Stimulated activated CD8-positive, alpha-beta memory T cell treated with anti-CD3 and anti-CD28 coated beads, Interleukin-15, amount 100 ng/mL, for 24 hours (primary cell): ENCODE results near the gene LSR.
"Not testable (repeated sequence)": the region's sequence is repeated elsewhere in the genome, so short reads cannot be mapped to it uniquely, and the experiment has no call there.

Experiments used
- DNase-seq: peaks from one replicate; pipeline ENCODE4 v3.0.0-alpha.2; 2020; ENCODE audit warnings: low read depth

LSR gene

DNA sequence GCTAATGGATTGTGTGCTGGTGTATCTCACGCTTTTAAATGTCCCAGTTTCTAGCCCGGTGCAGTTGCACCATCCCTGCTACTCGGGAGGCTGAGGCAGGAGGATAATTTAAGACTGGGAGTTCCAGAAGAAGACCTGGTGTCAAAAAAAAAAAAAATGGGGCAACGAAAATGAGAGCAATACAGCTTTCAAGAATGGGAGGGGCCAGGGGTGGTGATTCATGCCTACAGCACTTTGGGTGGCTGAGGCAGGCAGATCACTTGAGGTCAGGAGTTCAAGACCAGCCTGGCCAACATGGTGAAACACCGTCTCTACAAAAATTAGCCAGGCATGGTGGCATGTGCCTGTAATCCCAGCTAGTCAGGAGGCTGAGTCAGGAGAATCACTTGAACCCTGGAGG lies 37.3 kb downstream of the LSR start:
- not testable (repeated sequence) for DNase-seq

- no peak for DNase-seq
Measured at GRCh38 chr19:35287713-35288112, 38.9 kb downstream of the LSR start.

DNA sequence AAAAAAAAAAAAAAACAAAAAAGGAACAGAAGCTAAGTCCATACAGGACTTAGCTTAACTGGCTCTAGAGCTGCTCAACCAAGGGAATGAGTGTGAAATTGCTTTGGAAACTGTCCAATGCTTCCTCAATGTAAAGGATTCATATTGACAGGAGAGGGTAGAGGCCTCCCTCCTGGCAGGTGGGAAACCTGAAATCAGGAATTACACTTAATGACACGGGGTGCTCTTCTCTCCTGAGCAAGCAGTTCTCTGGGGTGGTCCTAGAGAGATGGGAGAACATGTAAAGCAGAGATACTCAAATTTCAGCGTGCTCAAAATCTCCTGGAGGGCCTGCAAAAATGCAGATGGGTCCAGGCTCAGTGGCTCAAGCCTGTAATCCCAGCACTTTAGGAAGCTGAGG lies 39.5 kb downstream of the LSR start:
- no peak for DNase-seq

DNA sequence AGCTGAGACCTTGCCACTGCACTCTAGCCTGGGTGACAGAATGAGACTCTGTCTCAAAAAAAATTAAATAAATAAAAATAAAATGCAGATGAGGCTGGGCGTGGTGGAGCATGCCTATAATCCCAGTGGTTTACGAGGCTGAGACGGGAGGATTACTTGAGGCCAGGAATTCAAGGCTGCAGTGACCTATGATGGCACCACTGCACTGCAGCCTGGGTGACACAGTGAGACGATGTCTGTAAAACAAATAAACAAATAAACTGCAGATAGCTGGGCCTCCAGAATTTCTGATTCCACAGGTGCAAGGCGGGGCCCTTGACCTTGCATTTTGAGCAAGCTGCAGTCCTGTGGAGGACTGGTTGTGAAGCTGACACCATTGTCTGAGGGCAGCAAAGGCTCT lies 40.1 kb downstream of the LSR start:
- DNase-seq = no peak

DNA sequence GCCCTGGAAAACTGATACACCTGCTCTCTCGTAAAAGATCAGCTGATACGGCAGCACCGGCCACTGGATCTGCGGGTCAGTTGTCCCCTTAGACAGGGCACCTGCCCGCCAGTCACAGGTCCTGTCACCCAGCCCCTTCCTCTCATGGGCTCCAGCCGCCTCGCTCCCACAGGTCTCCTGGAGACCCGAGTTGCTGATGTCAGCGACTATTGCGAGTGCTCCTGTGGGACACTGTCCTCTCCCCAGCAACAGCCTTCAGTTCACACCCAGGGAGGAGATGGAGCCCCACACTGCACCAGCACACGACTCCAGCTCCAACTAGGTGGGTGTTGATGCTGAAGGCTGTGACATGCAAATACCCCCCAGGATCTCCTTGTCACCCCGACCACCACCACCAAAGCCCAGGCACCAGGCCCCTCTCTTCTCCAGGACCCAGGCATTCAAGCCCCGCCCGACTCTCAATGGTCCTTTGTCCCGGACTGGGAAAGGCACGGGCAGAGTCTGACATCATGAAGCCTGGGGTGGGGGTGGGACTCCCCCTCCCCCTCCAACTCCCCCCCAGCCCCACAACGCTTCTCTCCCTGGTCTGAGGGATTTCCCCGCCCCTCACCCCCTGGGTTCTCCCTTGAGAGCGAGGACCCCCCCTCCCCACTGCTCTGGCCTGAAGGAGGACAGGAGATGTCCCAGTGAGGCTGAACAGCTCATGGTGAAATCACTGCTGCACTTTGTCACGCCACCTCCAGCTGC lies 41.8 kb downstream of the LSR start:
- DNase-seq = no peak

GRCh38 chr19:35291259-35291658 lies 42.5 kb downstream of the LSR start:
- no peak for DNase-seq

DNA sequence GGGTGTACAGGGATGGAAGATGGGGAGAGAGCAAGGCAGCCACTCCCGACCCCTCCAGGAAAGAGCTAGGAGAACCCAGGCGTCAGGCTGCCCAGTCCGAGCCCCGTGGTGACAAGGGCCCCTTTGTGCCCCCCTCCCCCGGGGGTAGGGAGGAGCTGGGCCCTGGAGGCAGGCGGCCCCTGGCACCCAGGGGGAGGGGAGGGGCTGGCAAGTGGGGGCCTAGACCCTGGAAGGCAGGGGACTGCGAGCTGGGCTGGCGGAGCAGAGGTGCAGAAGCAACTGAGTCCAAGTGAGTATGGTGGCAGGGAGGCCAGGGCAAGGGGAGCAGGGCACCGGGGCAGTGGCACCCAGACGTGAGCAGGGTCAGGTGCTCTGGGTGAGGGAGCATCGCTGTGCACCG lies 43.1 kb downstream of the LSR start, which contains the start of gene MAG:
Gene MAG (plus strand): TSS at position 246 of the 400 bp plus-strand sequence. CDS start 3,248 bp downstream, outside the sequence.
- no peak for DNase-seq

DNA sequence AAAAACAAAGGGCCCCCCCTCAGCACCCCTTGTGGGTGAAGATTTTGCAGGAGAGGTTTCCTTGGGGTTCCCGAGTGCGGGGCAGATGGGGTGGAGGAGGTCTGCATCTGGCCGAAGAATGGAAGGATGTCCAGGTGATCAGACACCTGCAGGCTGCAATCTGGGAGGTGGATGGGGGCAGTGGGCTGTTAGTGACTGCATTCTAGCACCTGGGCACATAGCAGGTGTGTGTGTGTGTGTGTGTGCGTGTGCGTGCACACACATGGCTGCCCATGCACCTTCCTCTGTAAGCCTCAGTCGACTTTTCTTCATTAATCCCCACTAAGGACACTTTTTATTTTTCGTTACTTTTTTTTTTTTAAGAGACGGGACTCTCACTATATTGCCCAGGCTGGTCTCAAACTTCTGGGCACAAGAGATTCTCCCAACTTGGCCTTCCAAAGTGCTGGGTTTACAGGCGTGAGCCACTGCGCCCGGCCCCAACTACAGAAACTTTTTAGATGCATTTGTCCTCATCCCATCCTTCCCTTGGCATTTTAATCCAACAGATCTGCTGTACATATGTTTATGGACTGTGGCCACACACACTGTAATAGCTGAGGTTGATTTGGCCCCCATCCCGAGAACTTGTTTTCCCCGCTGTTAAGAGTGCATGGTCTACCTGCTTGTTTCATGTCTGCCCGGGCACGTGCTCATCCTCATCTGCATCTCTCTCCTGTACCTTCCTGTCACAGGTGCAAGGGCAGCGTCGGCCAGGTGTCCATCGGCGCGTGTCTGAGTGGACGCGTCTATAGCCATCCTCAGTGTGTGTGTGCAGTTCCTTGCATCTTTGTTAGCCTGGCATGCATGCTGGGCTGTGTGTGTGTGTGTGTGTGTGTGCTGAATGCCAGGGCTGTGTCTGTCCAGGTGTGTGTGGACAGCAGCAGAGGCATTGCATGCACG lies 43.9 kb downstream of the LSR start:
- DNase-seq = no peak

GRCh38 chr19:35293363-35293739 lies 44.5 kb downstream of the LSR start:
- DNase-seq = no peak

GRCh38 chr19:35293808-35294207 lies 45.0 kb downstream of the LSR start:
- DNase-seq = no peak

- DNase-seq = no peak
Measured at GRCh38 chr19:35294328-35294727, 45.5 kb downstream of the LSR start.

- no peak for DNase-seq
Measured at GRCh38 chr19:35294859-35295791, 46.3 kb downstream of the LSR start.

- no peak for DNase-seq
Measured at GRCh38 chr19:35295792-35296462, 47.1 kb downstream of the LSR start.

- DNase-seq = no peak
Measured at GRCh38 chr19:35296644-35297514, 48.1 kb downstream of the LSR start.

DNA sequence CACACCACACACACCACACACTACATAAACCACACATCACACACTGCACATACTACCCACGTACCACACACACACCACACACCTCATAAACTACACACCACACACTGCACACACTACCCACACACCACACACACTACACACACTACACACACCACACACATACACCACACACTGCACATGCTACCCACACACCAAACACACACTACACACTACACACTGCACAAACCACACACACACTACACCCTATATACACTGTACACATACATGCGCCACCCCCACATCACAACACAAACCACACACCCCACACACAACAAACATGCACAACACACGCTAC lies 48.7 kb downstream of the LSR start:
- DNase-seq = no peak

DNA sequence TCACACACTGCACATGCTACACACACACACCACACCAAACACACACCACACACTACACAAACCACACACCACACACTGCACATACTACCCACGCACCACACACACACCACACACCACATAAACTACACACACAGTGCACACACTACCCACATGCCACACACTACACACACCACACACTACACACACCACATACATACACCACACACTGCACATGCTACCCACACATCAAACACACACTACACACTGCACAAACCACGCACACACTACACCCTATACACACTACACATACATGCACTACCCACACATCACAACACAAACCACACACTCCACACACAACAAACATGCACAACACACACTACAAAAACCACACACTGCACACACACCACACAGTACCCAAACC lies 49.1 kb downstream of the LSR start:
- DNase-seq = no peak

GRCh38 chr19:35298561-35298972 lies 49.8 kb downstream of the LSR start:
- no peak for DNase-seq

GRCh38 chr19:35299523-35300338 lies 50.9 kb downstream of the LSR start:
- no peak for DNase-seq

- no peak for DNase-seq
Measured at GRCh38 chr19:35300339-35300649, 51.5 kb downstream of the LSR start.

DNA sequence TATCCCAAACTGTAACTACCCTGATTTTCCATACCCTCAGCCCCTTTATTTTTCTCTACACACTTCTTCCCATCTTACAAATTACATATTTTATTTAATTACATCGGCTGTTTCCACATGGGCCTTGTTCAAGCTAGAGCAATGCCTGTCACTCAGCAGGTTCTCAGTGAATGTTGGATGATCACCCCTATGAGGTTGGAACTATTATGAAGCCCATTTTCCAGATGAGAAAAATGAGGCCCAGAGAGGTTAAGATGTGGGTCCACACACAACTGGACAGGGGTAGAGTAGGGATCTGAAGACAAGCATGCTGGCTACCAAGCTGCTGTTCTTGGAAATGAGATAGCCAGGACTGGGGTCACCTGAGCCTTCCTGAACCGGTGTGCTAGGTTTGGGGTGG lies 53.2 kb downstream of the LSR start:
- no peak for DNase-seq
